Measurements from ENCODE around the gene ELF2. TPM values are rescaled to one million over a fixed set of nuclear protein-coding genes. Genes with fewer than 3 reads are reported as not detected.

ELF2 gene
- total RNA-seq, 4 donors from 2014 or later = 58.1 to 76.6 (median 65.0) TPM

GRCh38 chr4:139137763-139138162 is 39.3 kb downstream of the ELF2 start:
- intact Hi-C loops (cut with DNase I) = no loop called here
- no peak for DNase-seq
- TF ChIP-seq CTCF (IDR thresholded peaks at IDR 0.05) = no peak
- no peak for TF ChIP-seq POLR2A (IDR thresholded peaks at IDR 0.05)
- Histone ChIP-seq H3K27me3 (no peaks in the 10 kb centered on the region), H3K27ac (no peak overlapping the region), H3K4me1 (peaks cover 5 to 28% of the 10 kb centered on the region in 2 donors), H3K36me3 (no peaks in the 10 kb centered on the region), H3K9me3 (no peaks in the 10 kb centered on the region), H3K4me3 (replicated peaks in 1 of 3) (no peak overlapping the region)
- WGBS, 2 donors = 88 to 97% methylated on average over 3 of the region's 3 CpGs

GRCh38 chr4:139134403-139134802 is 42.6 kb downstream of the ELF2 start:
- TF ChIP-seq CTCF (IDR thresholded peaks at IDR 0.05) (no peak), POLR2A (IDR thresholded peaks at IDR 0.05) (no peak)
- no peak for DNase-seq
- H3K4me3 ChIP-seq (replicated peaks in 1 of 3) = no peak overlapping the region
- H3K9me3 ChIP-seq = no peaks in the 10 kb centered on the region
- H3K27ac ChIP-seq = no peak overlapping the region
- no peaks in the 10 kb centered on the region for H3K36me3 ChIP-seq
- peaks cover 9 to 11% of the 10 kb centered on the region in 2 donors for H3K4me1 ChIP-seq
- no peaks in the 10 kb centered on the region for H3K27me3 ChIP-seq
- intact Hi-C loops (cut with DNase I) = no loop called here

GRCh38 chr4:139131209-139131870 is 45.7 kb downstream of the ELF2 start:
- H3K4me3 ChIP-seq (replicated peaks in 1 of 3) = no peak overlapping the region
- H3K9me3 ChIP-seq = no peaks in the 10 kb centered on the region
- intact Hi-C loops (cut with DNase I) = no loop called here
- peak overlapping the region in 1 of 3 donors; percentile 70 for H3K27ac ChIP-seq
- H3K27me3 ChIP-seq = no peaks in the 10 kb centered on the region
- peaks cover 9 to 11% of the 10 kb centered on the region in 2 donors for H3K4me1 ChIP-seq
- TF ChIP-seq CTCF (IDR thresholded peaks at IDR 0.05) (no peak), POLR2A (IDR thresholded peaks at IDR 0.05) (no peak)
- H3K36me3 ChIP-seq = no peaks in the 10 kb centered on the region
- DNase-seq = no peak
- WGBS, 2 donors = 37 to 38% methylated on average over 3 of the region's 3 CpGs

GRCh38 chr4:139129206-139129605 is 47.8 kb downstream of the ELF2 start:
- Histone ChIP-seq H3K9me3 (no peaks in the 10 kb centered on the region), H3K27me3 (no peaks in the 10 kb centered on the region), H3K4me3 (replicated peaks in 1 of 3) (no peak overlapping the region), H3K27ac (no peak overlapping the region), H3K4me1 (peaks cover 9 to 11% of the 10 kb centered on the region in 2 donors), H3K36me3 (no peaks in the 10 kb centered on the region)
- intact Hi-C loops (cut with DNase I) = no loop called here
- no peak for DNase-seq
- TF ChIP-seq POLR2A (IDR thresholded peaks at IDR 0.05) (no peak), CTCF (IDR thresholded peaks at IDR 0.05) (no peak)
- 84 to 100% methylated on average over 3 of the region's 3 CpGs for WGBS, 2 donors

- H3K27ac ChIP-seq = no peak overlapping the region
- intact Hi-C loops (cut with DNase I) = no loop called here
- no peak overlapping the region for H3K4me3 ChIP-seq (replicated peaks in 1 of 3)
- H3K4me1 ChIP-seq = peaks cover 9 to 11% of the 10 kb centered on the region in 2 donors
- H3K36me3 ChIP-seq = no peaks in the 10 kb centered on the region
- no peak for TF ChIP-seq POLR2A (IDR thresholded peaks at IDR 0.05)
- TF ChIP-seq CTCF (IDR thresholded peaks at IDR 0.05) = no peak
- 91 to 92% methylated on average over 3 of the region's 3 CpGs for WGBS, 2 donors
- no peak for DNase-seq
- no peaks in the 10 kb centered on the region for H3K27me3 ChIP-seq
- no peaks in the 10 kb centered on the region for H3K9me3 ChIP-seq
Observed at GRCh38 chr4:139126898-139127297, 50.1 kb downstream of the ELF2 start.

Measured in thyroid gland (tissue), 4 donors.